ENCODE results near the gene PFKFB2. TPM values are rescaled to one million over a fixed set of nuclear protein-coding genes. Genes with fewer than 3 reads are reported as not detected.

The PFKFB2 gene
- total and polyA plus RNA-seq, 2 of the 8 experiments (the other 6 are each of a cell fraction or from before 2014, with no cell fraction given), result 6.7 to 19.1 TPM

GRCh38 chr1:207006914-207007313, 46.2 kb upstream of the PFKFB2 start (continued):
- TF ChIP-seq, protein P1, sequence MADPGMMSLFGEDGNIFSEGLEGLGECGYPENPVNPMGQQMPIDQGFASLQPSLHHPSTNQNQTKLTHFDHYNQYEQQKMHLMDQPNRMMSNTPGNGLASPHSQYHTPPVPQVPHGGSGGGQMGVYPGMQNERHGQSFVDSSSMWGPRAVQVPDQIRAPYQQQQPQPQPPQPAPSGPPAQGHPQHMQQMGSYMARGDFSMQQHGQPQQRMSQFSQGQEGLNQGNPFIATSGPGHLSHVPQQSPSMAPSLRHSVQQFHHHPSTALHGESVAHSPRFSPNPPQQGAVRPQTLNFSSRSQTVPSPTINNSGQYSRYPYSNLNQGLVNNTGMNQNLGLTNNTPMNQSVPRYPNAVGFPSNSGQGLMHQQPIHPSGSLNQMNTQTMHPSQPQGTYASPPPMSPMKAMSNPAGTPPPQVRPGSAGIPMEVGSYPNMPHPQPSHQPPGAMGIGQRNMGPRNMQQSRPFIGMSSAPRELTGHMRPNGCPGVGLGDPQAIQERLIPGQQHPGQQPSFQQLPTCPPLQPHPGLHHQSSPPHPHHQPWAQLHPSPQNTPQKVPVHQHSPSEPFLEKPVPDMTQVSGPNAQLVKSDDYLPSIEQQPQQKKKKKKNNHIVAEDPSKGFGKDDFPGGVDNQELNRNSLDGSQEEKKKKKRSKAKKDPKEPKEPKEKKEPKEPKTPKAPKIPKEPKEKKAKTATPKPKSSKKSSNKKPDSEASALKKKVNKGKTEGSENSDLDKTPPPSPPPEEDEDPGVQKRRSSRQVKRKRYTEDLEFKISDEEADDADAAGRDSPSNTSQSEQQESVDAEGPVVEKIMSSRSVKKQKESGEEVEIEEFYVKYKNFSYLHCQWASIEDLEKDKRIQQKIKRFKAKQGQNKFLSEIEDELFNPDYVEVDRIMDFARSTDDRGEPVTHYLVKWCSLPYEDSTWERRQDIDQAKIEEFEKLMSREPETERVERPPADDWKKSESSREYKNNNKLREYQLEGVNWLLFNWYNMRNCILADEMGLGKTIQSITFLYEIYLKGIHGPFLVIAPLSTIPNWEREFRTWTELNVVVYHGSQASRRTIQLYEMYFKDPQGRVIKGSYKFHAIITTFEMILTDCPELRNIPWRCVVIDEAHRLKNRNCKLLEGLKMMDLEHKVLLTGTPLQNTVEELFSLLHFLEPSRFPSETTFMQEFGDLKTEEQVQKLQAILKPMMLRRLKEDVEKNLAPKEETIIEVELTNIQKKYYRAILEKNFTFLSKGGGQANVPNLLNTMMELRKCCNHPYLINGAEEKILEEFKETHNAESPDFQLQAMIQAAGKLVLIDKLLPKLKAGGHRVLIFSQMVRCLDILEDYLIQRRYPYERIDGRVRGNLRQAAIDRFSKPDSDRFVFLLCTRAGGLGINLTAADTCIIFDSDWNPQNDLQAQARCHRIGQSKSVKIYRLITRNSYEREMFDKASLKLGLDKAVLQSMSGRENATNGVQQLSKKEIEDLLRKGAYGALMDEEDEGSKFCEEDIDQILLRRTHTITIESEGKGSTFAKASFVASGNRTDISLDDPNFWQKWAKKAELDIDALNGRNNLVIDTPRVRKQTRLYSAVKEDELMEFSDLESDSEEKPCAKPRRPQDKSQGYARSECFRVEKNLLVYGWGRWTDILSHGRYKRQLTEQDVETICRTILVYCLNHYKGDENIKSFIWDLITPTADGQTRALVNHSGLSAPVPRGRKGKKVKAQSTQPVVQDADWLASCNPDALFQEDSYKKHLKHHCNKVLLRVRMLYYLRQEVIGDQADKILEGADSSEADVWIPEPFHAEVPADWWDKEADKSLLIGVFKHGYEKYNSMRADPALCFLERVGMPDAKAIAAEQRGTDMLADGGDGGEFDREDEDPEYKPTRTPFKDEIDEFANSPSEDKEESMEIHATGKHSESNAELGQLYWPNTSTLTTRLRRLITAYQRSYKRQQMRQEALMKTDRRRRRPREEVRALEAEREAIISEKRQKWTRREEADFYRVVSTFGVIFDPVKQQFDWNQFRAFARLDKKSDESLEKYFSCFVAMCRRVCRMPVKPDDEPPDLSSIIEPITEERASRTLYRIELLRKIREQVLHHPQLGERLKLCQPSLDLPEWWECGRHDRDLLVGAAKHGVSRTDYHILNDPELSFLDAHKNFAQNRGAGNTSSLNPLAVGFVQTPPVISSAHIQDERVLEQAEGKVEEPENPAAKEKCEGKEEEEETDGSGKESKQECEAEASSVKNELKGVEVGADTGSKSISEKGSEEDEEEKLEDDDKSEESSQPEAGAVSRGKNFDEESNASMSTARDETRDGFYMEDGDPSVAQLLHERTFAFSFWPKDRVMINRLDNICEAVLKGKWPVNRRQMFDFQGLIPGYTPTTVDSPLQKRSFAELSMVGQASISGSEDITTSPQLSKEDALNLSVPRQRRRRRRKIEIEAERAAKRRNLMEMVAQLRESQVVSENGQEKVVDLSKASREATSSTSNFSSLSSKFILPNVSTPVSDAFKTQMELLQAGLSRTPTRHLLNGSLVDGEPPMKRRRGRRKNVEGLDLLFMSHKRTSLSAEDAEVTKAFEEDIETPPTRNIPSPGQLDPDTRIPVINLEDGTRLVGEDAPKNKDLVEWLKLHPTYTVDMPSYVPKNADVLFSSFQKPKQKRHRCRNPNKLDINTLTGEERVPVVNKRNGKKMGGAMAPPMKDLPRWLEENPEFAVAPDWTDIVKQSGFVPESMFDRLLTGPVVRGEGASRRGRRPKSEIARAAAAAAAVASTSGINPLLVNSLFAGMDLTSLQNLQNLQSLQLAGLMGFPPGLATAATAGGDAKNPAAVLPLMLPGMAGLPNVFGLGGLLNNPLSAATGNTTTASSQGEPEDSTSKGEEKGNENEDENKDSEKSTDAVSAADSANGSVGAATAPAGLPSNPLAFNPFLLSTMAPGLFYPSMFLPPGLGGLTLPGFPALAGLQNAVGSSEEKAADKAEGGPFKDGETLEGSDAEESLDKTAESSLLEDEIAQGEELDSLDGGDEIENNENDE (IDR thresholded peaks at IDR 0.05; ENCODE audit: insufficient replicate concordance, low read length), result no peak
- TF ChIP-seq YY1 (IDR thresholded peaks at IDR 0.05; ENCODE audit: low read depth, low read length) (no peak), ATF3 (IDR thresholded peaks at IDR 0.05; ENCODE audit: insufficient read depth, low read depth, low read length) (no peak), EGR1 (IDR thresholded peaks at IDR 0.05; ENCODE audit: borderline replicate concordance, low read depth, low read length) (no peak), NRF1 (IDR thresholded peaks at IDR 0.05; ENCODE audit: low read depth, low read length) (no peak), RBBP5 (IDR thresholded peaks at IDR 0.05; ENCODE audit: borderline replicate concordance, low read depth, low read length) (no peak), ASH2L (IDR thresholded peaks at IDR 0.05; ENCODE audit: low read length) (no peak), SP4 (IDR thresholded peaks at IDR 0.05; ENCODE audit: low read length) (no peak), SUZ12 (IDR thresholded peaks at IDR 0.05; ENCODE audit: low read length) (no peak), SIRT6 (IDR thresholded peaks at IDR 0.05; ENCODE audit: low read length) (no peak), RXRA (IDR thresholded peaks at IDR 0.05; ENCODE audit: insufficient read depth, low read depth, low read length) (no peak)

Data from H1 (cell line).